HG03575 (cell line): ENCODE measurements around the gene PTPRT.

Experiments
- ATAC-seq: cut with Tn5 transposase; IDR thresholded peaks from one replicate; pipeline ENCODE4 v1.9.1; 2021; ENCODE audit not compliant: unreplicated experiment, insufficient number of reproducible peaks, low FRiP score; ENCODE audit errors: extremely low read depth

Gene PTPRT

GRCh38 chr20:43043887-43044286 lies 145.8 kb downstream of the PTPRT start:
- no peak for ATAC-seq

- ATAC-seq: no peak
These were observed 149.3 kb downstream of the PTPRT start for GRCh38 chr20:43040427-43040826.

- no peak for ATAC-seq
These were observed 151.9 kb downstream of the PTPRT start for GRCh38 chr20:43037605-43038309.

GRCh38 chr20:43034981-43035724 lies 154.6 kb downstream of the PTPRT start:
- ATAC-seq: no peak

GRCh38 chr20:43032459-43032858 lies 157.2 kb downstream of the PTPRT start:
- ATAC-seq: no peak

- ATAC-seq: no peak
These were observed 160.5 kb downstream of the PTPRT start for GRCh38 chr20:43029176-43029575.

GRCh38 chr20:43028470-43028869 lies 161.2 kb downstream of the PTPRT start:
- no peak for ATAC-seq

GRCh38 chr20:43023836-43024235 lies 165.9 kb downstream of the PTPRT start:
- no peak for ATAC-seq

- ATAC-seq: no peak
These were observed 167.1 kb downstream of the PTPRT start for GRCh38 chr20:43022568-43022967.

- no peak for ATAC-seq
These were observed 167.6 kb downstream of the PTPRT start for GRCh38 chr20:43022081-43022480.

GRCh38 chr20:43017241-43018030 lies 172.3 kb downstream of the PTPRT start:
- ATAC-seq: no peak

- ATAC-seq: no peak
These were observed 173.4 kb downstream of the PTPRT start for GRCh38 chr20:43016257-43016656.

- ATAC-seq: no peak
These were observed 174.1 kb downstream of the PTPRT start for GRCh38 chr20:43015566-43015965.

- no peak for ATAC-seq
These were observed 175.5 kb downstream of the PTPRT start for GRCh38 chr20:43014206-43014605.

- no peak for ATAC-seq
These were observed 178.2 kb downstream of the PTPRT start for GRCh38 chr20:43011491-43011890.

- ATAC-seq: no peak
These were observed 180.2 kb downstream of the PTPRT start for GRCh38 chr20:43009532-43009931.

GRCh38 chr20:43007525-43007924 lies 182.2 kb downstream of the PTPRT start:
- ATAC-seq: no peak

- no peak for ATAC-seq
These were observed 182.9 kb downstream of the PTPRT start for GRCh38 chr20:43006651-43007375.

GRCh38 chr20:43003318-43003944 lies 186.3 kb downstream of the PTPRT start:
- ATAC-seq: no peak
